HG03159 (cell line): Measurements from ENCODE around the gene DYNLT5.
"Not testable (repeated sequence)": the region's sequence is repeated elsewhere in the genome, so short reads cannot be mapped to it uniquely, and the experiment has no call there.

Experiments used
- ATAC-seq: cut with Tn5 transposase; IDR thresholded peaks from one replicate; pipeline ENCODE4 v1.9.1; 2021; ENCODE audit warnings: mild to moderate bottlenecking, moderate library complexity; ENCODE audit not compliant: unreplicated experiment

Gene DYNLT5

DNA sequence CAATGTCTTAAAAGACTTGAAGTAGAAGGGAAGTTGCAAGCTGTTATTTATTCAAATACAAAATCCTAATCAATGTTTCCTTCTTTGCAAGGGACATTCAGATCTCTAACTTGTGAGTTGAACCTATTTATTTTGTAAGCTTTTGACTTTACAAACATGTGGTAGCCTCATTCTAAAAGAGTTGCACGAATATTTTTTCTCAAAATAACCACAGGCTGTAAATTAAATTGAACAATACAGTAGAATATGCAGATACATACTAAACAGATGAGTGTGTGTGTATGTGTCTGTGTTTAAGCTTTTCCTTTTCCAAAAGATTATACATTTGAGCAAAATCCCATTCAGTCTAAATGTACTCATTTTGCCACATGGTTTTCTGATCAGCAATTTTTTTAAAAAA is 4.8 kb upstream of the DYNLT5 start:
- no peak for ATAC-seq

DNA sequence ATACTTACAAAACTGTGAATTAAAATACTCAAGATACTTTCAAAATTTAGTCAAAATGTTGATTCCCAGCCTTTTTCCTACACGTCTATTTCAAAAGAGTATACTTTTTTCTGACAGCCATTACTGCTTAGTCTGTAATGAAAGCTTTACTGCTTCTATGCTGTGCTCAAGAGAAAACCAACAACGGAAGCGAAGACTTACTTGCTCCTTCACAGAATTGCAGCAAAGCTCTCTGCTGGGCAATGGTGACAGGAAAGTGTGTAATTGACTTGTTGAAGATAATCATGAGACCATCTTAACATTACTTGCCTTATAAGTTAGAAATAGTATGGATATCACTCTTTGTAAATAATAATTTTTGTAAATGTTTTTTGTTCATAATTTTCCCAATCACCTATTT is 1.7 kb upstream of the DYNLT5 start:
- no peak for ATAC-seq

DNA sequence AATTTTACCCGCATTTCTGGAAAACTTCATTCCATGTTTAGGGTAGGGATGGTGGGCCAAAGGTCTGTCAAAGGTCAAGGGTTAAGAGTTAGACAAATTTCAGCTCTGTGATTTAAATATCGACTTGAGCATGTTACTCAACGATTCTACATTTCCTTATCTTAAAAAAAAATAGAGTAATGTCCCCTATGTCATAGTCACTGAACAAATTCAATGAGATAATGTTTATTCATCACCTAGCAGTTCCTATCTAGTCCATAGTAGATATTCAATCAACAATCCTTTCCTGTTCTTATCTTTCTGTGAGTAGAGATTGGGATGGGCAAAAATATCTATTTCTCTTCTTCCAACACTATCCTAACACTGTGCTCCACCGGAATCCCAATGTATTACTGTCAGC is 1.1 kb upstream of the DYNLT5 start:
- no peak for ATAC-seq

DNA sequence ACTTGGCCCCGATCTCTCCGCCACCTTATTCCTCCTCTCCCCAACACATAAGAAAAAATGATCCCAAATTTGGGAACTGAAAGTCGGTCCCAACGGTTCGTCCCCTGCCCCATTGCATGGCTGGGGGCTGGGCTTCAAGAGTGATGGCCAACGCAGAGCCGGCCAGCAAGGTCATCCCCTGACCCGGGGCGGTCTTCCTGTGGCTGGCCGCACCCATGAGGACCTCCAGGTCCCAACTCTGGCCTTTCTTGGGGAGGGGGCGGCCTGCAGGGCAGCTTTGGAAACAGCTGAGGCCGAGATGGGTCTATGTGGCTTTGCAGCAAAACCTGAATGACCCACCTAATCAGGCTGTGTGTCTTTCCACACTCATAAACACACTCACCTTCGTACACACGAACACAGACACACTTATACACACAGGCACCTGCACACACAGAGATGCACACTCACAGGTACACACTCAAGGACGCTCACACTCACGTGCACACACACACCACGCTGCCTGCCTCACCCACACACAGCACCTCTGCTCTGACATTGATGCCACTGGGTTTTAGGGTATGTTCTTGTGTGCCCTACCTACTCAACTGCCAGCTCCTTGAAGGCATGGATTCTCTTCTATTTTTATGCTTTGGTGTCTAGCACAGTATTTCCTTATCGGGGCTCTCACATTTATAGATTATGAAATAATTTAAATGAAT is 562 bp downstream of the DYNLT5 start:
- no peak for ATAC-seq

DNA sequence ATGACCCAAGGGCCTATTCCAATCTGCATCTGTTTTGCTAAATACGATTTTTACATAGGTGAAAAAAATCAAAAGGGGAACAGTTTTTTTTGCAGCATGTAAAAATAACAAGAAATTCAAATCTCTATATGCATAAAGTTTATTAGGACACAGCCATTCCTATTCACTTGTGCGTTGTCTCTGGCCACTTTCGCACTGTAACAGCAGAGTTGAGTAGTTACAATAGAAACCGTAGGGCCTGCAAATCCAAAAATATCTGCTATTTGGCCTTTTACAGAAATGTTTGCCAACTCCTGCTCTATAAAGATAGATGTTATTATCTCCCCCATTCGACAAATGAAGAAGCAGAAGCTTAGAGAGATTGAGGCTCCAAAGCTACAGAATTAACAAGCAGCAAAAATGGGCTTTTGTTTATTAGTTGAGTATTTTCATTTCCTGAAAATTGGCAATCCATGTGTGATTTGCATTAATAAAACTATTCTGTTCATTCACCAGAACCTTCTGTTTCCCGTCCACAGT is 5.5 kb downstream of the DYNLT5 start:
- ATAC-seq: peak; percentile 33

DNA sequence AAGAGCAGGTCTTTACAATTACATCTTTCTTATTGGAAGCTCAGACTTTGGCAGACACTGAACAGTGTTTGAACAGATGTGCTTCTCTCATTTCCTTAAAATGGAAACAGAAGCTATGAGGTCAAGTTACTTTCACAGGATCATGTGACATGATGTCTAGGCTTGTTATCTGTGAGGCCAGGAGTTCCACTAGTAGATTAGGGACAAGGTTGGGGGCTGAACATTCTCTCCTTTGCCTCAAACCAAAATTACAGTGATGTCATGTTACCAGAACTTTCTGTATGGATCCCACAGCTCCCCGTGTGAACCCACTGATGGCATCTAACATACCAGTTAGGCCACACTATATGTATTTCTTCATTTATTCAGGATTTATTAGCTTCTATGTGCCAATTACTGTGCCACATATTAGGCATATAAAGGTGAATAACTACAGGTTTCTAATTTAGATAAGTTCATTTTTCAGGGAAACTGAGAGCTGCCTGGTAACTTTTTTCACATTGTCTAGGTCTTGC is 6.0 kb downstream of the DYNLT5 start:
- ATAC-seq: peak; percentile 99

DNA sequence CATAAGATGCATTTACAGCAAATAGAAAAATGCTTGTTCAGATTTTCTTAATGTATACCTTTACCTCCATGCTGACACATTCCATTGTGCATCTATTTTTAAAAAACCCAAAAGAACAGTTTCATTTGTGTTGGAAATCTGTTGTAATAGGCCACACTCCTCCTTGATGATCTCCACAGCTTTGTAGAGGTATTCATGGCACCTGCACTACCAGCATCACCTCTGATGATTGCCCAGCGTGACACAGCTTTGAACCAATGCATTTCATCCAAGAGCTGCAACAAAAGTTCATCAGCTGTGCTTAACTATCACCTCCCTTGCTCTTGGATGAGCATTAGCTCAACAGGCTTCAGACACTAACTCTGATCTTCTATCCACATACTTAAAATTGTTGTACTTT is 8.2 kb downstream of the DYNLT5 start:
- no peak for ATAC-seq

DNA sequence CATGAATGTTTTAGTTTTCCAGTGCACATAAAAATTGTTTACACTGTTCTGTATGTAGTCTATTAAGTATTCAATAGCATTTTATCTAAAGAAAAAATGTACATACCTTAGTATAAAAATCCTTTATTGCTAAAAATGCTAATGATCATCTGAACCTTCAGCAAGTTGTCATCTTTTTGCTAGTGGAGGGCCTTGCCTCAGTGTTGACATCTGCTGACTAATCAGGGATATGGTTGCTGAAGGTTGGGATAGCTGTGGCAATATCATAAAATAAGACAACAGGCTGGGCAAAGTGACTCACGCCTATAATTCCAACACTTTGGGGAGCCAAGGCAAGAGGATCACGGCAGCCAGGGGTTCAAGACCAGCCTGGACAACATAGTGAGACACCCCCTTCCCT is 9.0 kb downstream of the DYNLT5 start:
- no peak for ATAC-seq

DNA sequence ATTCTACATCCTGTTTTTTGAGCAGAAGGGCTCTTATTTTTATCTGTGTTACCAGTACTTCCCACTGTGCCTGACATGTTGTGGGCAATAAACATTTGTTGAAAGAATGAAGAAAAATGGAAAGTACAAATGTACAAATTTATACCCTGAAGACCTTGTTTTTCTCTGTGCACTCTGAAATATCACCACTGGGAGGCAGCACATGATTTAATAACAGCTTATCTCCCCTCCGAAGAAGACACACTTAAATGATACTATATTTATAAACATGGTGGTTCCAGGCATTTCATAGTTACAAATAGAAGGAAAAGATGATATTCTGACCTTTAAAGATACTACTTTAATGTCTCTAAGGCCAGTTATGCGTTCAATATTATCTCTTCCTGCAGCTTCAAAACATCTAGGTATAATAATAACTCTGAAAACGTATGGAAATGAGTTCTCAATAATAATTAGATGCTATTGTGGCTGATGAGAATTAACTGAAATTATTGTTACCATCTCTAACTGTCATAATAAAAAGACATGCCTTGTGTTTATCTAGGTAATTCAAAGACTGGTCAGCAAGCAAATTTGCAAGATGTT is 12.8 kb downstream of the DYNLT5 start:
- no peak for ATAC-seq

DNA sequence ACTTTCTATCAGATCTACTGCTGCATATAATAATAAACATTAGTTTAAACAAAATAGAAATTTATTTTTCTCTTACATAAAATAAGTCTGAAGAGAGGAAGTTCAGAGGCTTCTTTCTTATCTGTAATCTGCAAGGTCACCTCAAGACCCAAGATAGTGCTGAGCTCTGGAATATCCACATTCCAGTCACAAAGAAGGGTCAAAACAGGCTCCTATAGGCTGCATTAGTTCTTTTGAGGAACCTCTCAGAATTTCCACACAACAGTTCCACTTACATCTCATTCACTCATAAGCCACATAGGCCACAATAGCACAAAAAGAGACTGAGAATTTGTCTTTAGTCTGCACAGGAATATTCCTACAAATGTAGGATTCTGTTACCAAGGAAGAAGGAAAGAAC is 15.4 kb downstream of the DYNLT5 start:
- ATAC-seq: no peak

DNA sequence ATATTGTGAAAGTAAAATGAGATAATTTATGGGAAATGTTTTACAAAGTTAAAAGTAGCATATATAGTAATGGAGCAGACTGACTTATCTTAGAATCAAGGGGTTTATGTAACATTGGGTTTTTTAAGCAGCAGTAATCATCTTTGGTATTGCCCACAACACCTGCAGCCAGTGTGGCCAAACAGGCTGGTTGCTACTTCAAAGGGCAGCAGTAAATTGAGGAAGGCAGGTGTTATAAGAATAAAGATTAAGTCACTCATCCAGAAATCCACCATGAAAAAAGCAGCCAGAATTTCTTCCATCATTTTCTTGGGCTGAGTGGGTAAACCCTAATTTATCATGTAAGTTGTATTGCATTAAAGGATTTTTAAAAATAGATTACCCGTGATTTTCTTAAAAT is 16.7 kb downstream of the DYNLT5 start:
- ATAC-seq: no peak

DNA sequence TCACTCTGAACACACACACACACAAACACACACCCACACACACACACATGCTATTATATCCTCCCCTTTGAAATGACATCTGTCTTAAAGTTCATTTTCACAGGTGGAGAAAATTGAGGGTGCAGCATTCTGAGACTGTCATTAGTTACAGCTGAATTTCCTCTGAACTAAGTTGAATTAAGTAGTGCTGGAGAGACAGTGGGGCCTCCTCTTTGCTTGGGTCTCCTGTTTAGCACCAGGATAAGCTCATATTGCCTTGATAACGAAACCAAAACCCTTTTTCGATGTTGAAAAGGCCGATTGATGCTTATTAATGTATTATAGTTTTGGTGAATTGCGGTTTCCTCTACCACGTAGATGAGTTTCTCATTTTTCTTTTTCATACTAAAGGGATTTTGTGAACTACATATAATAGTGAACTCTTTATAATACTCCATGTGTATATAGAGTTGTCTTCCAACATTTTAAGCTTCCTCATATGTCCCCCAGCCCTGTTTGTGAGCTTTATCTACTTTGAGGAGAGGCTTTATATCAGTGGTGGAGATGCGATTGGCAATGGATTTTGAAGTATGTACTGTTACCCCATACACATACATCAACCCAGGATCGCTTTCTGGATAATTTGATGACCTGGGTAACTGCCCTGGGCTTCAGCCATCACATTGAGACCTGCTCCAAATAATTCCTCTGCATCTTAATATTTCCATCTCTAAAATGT is 17.4 kb downstream of the DYNLT5 start:
- ATAC-seq: no peak

DNA sequence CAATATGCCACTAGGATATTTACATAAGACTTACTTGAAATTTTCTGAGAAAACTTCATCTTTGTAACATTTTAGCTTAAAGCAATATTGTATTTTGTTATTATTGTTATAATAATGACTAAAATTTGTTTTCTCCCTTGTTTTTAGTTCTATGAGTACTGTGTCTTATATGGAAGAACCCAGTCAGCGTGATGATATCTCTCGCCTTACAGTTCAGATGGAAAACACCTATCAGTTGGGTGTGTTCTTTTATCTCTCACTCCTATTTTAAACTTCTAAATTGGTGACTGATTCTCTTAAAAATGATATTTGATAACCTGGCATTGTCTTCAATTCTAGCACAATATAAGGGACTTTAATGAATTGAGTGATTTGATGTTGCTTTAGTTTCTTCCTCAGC is 18.0 kb downstream of the DYNLT5 start:
- ATAC-seq: no peak

DNA sequence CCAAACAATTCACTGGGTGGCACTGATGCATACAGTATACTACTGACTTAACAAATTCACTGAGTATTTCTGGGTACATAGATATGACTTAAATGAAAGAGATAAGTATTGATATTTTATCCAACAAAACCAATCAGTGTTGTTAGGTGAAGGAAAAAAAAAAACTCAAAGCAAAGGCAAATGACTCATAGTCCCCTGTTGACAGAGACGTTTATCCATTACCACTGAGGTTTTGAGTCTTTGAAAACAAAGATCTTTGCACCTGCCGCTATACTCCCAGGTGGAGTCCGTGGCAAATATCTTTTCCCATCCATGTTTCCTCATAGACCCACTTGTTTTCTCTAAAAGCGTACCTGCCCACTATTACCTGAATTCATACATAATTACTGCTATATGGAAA is 18.4 kb downstream of the DYNLT5 start:
- ATAC-seq: no peak

DNA sequence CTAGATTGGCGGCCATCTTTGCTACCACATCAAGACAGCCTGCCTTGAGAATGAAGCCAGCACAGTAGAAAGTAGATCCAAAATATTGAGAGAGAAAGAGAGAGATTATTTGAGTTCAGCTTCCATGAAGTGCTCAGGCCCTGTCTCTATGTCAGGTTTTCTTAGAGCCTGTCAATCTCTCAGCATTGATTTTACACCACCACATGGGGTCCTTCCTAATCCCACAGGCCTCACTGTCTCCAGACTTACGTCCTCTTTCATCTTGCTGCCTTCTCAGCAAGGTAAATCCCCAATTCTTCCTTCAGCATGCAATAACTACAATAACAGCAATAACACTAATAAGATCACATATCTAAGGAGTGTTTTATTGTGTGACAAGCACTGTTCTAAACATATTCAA is 21.0 kb downstream of the DYNLT5 start:
- no peak for ATAC-seq

DNA sequence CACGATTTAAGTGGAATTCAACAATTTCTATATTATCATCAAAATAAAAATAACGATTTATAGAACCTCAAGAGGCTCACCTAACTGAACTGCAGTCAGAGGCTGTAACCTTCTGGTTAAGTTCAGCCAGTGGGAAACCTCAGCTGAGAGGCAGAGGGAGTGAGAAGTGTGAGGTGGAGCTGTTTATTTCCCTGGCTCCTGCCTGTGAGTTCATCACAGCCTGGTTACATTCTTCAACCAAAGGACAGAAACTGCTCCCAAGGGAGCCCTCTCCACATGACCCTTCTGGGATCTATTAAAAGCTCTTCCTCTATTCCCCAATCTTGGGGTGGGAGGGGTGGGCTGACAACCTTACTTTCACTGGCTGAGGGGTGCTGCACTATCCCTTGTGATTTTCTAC is 22.2 kb downstream of the DYNLT5 start:
- ATAC-seq: no peak

DNA sequence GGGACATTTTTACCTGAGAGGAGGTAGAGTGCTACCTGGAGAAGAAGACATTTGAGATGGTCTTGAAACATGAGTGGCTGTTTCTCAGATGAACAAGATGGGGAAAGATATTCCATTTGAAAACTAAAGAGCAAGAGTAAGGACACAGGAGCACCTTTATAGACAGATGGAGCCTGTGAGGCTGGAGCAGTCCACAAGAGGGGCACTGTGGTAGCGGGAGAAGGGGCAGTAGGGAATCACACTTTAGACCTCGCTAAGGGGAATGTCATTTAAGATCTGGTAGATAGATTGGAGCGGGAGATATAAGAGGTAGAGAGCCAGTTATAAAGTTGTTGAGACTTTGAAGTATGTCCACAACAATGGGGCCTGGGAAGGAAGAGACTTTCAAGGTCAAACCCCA is 23.4 kb downstream of the DYNLT5 start:
- no peak for ATAC-seq

DNA sequence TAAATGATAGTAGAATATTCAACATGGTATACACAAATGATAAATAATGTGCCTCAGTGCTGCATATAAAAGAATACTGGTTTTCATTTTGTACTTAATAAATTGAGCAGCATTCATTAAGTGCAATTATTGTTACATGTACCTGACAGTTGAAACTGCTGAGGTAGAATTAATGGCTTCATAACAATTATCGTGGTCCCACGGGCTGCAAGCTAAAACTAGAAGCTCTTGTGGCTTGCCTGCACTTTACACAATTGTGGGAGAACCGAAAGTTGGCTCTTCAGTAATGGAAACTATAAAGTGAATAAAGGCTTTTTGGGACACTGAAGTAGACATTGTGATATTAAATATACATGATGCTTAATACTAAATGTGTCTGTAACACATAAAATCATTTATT is 25.6 kb downstream of the DYNLT5 start:
- ATAC-seq: no peak

DNA sequence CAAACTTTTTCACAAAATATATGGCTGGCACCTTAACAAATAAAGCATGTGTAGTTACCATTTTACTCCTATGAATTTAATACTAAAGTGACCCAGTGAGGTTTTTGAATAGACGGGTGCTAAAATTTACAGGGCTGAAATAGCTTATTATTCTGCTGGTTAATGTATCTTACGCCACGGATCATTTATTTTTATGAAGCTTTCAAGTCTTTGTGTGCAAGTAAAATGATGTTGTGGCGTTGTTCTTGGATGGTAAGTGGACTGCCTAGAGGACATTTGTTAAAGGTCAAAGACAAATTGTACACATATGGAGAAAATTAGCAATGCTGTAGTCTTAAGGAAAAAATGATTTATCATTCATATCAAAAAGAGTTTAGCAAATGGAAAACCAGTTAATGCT is 26.0 kb downstream of the DYNLT5 start:
- no peak for ATAC-seq

DNA sequence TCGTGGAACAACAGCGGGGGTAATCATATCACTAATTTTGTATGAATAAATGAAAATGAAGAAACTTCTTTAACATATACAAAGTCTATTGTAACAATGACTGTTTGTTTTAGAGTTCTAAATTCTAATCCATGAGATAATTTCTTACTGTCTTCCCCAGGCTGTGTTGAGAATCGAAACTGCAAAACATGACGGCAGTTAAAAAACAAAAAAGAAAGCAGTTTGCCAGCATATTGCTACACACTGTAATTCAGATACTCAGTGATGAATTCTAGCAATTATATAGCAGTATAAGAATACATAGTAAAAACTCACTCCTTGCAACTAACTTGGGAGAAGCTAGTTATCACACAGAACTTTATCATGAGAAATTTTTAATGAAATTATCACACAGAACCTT is 26.7 kb downstream of the DYNLT5 start:
- no peak for ATAC-seq

DNA sequence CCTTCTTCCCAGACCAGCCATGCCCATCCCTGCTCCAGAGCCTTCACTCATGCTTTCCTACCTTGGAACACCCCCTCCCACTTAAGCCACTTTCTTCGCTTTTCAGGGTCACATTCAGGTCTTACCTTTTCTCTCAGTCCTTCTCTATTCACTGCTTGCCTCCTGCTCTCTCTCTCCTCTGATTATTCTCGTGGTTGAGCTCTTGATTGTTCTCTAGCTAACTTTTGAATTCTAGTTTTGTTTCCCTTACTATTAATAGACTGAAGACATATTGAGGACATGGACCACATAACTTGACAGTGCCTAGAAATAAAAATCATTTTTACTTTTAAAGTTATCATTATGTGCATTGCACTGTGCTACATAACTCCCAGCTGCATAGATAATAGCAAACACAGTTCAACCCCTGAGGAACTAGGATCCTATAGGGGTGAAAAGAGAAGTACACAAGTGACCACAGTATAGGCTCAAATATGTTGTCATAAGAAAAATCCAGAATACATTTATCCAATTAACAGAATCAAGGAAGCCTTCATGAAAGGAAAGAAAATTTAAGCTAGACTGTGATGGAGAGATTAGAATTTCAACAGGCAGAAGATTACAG is 27.3 kb downstream of the DYNLT5 start:
- ATAC-seq: no peak

DNA sequence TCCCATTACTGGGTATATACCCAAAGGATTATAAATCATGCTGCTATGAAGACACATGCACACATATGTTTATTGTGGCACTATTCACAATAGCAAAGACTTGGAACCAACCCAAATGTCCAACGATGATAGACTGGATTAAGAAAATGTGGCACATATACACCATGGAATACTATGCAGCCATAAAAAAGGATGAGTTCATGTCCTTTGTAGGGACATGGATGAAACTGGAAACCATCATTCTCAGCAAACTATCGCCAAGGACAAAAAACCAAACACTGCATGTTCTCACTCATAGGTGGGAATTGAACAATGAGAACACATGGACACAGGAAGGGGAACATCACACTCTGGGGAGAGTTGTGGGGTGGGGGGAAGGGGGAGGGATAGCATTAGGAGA is 33.5 kb downstream of the DYNLT5 start:
- not testable (repeated sequence) for ATAC-seq
